Measurements from ENCODE around the gene CX3CR1.
A peak's percentile ranks its signal among the peaks of the same experiment; 100 is the strongest.

Gene CX3CR1

DNA sequence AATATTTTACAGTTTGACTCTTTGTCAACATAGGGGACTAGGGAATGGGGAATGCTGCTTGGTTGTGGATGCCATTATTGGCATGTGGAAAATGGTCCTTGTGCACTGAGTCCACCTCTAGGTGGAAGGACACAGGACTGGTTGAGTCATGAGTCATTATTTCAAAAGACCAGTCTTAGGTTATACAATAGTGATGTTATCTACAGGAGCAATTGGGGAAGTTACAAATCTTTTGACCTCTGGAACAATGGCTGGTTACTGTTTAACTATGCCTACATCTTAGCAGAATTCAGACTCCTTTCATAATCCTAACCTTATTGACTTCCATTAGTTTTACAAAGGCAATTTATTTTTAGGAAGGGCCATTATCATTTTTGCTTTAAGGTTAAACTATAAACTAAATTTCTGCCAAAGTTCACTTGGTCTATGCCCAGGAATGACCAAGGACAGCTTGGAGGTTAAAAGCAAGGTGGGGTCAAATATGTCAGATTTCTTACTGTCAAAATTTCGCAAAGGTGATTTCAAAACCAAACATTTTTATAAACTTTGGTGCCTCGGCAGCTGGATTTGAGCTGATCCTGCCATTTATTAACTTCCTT, 37.8 kb upstream of the CX3CR1 start:
- no peaks in the 10 kb centered on the region for H3K27me3 ChIP-seq (ENCODE audit: insufficient read depth, poor library complexity, severe bottlenecking)
- TF ChIP-seq GABPA (IDR thresholded peaks at IDR 0.05; ENCODE audit: low read depth) (no peak), POLR2AphosphoS5 (IDR thresholded peaks at IDR 0.05; ENCODE audit: low read depth) (no peak), SPI1 (IDR thresholded peaks at IDR 0.05; ENCODE audit: borderline replicate concordance, low read depth) (no peak)
- TF ChIP-seq, protein P1, sequence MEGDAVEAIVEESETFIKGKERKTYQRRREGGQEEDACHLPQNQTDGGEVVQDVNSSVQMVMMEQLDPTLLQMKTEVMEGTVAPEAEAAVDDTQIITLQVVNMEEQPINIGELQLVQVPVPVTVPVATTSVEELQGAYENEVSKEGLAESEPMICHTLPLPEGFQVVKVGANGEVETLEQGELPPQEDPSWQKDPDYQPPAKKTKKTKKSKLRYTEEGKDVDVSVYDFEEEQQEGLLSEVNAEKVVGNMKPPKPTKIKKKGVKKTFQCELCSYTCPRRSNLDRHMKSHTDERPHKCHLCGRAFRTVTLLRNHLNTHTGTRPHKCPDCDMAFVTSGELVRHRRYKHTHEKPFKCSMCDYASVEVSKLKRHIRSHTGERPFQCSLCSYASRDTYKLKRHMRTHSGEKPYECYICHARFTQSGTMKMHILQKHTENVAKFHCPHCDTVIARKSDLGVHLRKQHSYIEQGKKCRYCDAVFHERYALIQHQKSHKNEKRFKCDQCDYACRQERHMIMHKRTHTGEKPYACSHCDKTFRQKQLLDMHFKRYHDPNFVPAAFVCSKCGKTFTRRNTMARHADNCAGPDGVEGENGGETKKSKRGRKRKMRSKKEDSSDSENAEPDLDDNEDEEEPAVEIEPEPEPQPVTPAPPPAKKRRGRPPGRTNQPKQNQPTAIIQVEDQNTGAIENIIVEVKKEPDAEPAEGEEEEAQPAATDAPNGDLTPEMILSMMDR (IDR thresholded peaks at IDR 0.05; ENCODE audit: insufficient read depth, low read length): no peak
- TF ChIP-seq, protein P2, sequence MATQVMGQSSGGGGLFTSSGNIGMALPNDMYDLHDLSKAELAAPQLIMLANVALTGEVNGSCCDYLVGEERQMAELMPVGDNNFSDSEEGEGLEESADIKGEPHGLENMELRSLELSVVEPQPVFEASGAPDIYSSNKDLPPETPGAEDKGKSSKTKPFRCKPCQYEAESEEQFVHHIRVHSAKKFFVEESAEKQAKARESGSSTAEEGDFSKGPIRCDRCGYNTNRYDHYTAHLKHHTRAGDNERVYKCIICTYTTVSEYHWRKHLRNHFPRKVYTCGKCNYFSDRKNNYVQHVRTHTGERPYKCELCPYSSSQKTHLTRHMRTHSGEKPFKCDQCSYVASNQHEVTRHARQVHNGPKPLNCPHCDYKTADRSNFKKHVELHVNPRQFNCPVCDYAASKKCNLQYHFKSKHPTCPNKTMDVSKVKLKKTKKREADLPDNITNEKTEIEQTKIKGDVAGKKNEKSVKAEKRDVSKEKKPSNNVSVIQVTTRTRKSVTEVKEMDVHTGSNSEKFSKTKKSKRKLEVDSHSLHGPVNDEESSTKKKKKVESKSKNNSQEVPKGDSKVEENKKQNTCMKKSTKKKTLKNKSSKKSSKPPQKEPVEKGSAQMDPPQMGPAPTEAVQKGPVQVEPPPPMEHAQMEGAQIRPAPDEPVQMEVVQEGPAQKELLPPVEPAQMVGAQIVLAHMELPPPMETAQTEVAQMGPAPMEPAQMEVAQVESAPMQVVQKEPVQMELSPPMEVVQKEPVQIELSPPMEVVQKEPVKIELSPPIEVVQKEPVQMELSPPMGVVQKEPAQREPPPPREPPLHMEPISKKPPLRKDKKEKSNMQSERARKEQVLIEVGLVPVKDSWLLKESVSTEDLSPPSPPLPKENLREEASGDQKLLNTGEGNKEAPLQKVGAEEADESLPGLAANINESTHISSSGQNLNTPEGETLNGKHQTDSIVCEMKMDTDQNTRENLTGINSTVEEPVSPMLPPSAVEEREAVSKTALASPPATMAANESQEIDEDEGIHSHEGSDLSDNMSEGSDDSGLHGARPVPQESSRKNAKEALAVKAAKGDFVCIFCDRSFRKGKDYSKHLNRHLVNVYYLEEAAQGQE (IDR thresholded peaks at IDR 0.05; ENCODE audit: insufficient replicate concordance, low read depth): no peak
- H3K27ac ChIP-seq (replicated peaks): 0 out of 2 replicates have a peak overlapping the region, but pooled peaks have one; percentile 2
- DNase-seq (ENCODE audit: low read depth in 1 of 2, low spot score in 1 of 2): peak; percentile 53 to 71
- H3K4me3 ChIP-seq (replicated peaks; ENCODE audit: insufficient read depth, low read length): no peak overlapping the region

DNA sequence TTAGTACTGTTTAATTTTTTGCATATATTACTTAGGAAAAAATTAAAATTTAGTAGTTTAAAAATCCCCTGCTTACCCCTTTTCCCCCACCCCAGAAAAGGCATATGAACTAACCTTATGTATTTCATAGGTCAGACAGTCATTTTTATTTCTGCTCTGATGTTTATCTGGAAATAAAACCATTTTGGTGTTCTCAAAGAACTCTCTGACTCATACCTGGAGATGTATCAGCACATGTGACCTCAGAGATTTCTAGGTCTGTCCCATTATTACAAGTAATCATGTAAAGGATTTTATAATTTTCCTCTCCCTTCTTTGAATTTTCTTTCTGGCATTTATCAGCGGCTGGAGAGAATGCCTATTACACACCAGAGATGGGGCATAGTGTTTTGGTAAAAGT, 35.6 kb upstream of the CX3CR1 start:
- no peak overlapping the region for H3K27ac ChIP-seq (replicated peaks)
- no peak overlapping the region for H3K4me3 ChIP-seq (replicated peaks; ENCODE audit: insufficient read depth, low read length)
- H3K27me3 ChIP-seq (ENCODE audit: insufficient read depth, poor library complexity, severe bottlenecking): no peaks in the 10 kb centered on the region
- DNase-seq (ENCODE audit: low read depth in 1 of 2, low spot score in 1 of 2): no peak
- TF ChIP-seq, protein P2 (IDR thresholded peaks at IDR 0.05; ENCODE audit: insufficient replicate concordance, low read depth): no peak
- TF ChIP-seq GABPA (IDR thresholded peaks at IDR 0.05; ENCODE audit: low read depth): no peak
- TF ChIP-seq, protein P1 (IDR thresholded peaks at IDR 0.05; ENCODE audit: insufficient read depth, low read length): no peak
- TF ChIP-seq POLR2AphosphoS5 (IDR thresholded peaks at IDR 0.05; ENCODE audit: low read depth): no peak
- no peak for TF ChIP-seq SPI1 (IDR thresholded peaks at IDR 0.05; ENCODE audit: borderline replicate concordance, low read depth)

DNA sequence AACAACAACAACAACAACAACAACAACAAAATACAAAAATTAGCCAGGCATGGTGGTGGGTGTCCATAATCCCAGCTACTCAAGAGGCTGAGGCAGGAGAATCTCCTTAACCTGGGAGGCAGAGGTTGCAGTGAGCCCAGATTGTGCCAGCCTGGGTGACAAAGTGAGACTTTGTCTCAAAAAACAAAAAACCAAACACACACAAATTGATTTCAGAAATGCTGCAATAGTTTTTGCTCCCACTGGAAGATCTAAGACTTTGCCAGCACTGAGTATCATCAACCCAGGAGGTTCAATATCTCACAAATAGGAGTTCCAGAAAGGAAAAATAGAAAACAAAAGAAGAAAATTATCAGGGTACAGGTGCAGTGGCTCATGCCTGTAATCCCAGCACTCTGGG, 33.5 kb upstream of the CX3CR1 start:
- DNase-seq (ENCODE audit: low read depth in 1 of 2, low spot score in 1 of 2): no peak
- no peak for TF ChIP-seq POLR2AphosphoS5 (IDR thresholded peaks at IDR 0.05; ENCODE audit: low read depth)
- no peak for TF ChIP-seq SPI1 (IDR thresholded peaks at IDR 0.05; ENCODE audit: borderline replicate concordance, low read depth)
- TF ChIP-seq, protein P2 (IDR thresholded peaks at IDR 0.05; ENCODE audit: insufficient replicate concordance, low read depth): no peak
- TF ChIP-seq, protein P1 (IDR thresholded peaks at IDR 0.05; ENCODE audit: insufficient read depth, low read length): no peak
- TF ChIP-seq GABPA (IDR thresholded peaks at IDR 0.05; ENCODE audit: low read depth): no peak
- H3K4me3 ChIP-seq (replicated peaks; ENCODE audit: insufficient read depth, low read length): no peak overlapping the region
- H3K27me3 ChIP-seq (ENCODE audit: insufficient read depth, poor library complexity, severe bottlenecking): no peaks in the 10 kb centered on the region
- no peak overlapping the region for H3K27ac ChIP-seq (replicated peaks)
